Activated CD4-positive, alpha-beta T cell treated with anti-CD3 and anti-CD28 coated beads, Interleukin-2, amount 10 ng/mL, durations not matched to agents 24 days and 14 days (primary cell): ENCODE results near the gene CAPN11. TPM values are rescaled to one million over a fixed set of nuclear protein-coding genes. Genes with fewer than 3 reads are reported as not detected.

ENCODE experiments used
- DNase-seq: peaks from one replicate; pipeline ENCODE4 v3.0.0; 2022
- H3K27ac Mint-ChIP-seq: one replicate; pipeline ENCODE4 v1.8.0; 2022; ENCODE audit warnings: mild to moderate bottlenecking, mixed read lengths
- H3K27me3 Mint-ChIP-seq: one replicate; pipeline ENCODE4 v1.8.0; 2022; ENCODE audit warnings: mixed read lengths
- H3K36me3 Mint-ChIP-seq: one replicate; pipeline ENCODE4 v1.8.0; 2022; ENCODE audit warnings: low read depth, mild to moderate bottlenecking, mixed read lengths
- H3K4me1 Mint-ChIP-seq: one replicate; pipeline ENCODE4 v1.8.0; 2021; ENCODE audit warnings: mixed read lengths
- H3K4me3 Mint-ChIP-seq: one replicate; pipeline ENCODE4 v1.8.0; 2022; ENCODE audit warnings: mild to moderate bottlenecking, moderate library complexity, mixed read lengths
- H3K9me3 Mint-ChIP-seq: one replicate; pipeline ENCODE4 v1.8.0; 2021; ENCODE audit warnings: mixed read lengths
- intact Hi-C: fragments of 100-400 bp; cut with micrococcal nuclease; formaldehyde crosslinking; loops from one replicate; pipeline ENCODE4 v1.15.1; 2023
- total RNA-seq: library from RNA; stranded (reverse); gene quantifications from 2 replicates; pipeline ENCODE4 v1.2.3, GENCODE V29; 2022

Gene CAPN11
- 0.28 TPM in 1 of 2 replicates, not detected in the other for total RNA-seq

GRCh38 chr6:44158770-44159228 is at the start of gene CAPN11:
TSS of gene CAPN11 (plus strand) at chr6:44158820. CDS start at chr6:44158849, 29 bp downstream.
- Mint-ChIP-seq H3K27ac (no peak within 1 kb of the TSS), H3K27me3 (peaks cover 6% of the 10 kb centered on the region)

GRCh38 chr6:44109212-44109611 is 49.4 kb upstream of the CAPN11 start:
- no peaks in the 10 kb centered on the region for H3K27me3 Mint-ChIP-seq
- H3K9me3 Mint-ChIP-seq: no peaks in the 10 kb centered on the region
- H3K4me3 Mint-ChIP-seq: no peak overlapping the region
- peaks cover 11% of the 10 kb centered on the region for H3K4me1 Mint-ChIP-seq
- H3K36me3 Mint-ChIP-seq: peaks cover 55% of the 10 kb centered on the region
- H3K27ac Mint-ChIP-seq: no peak overlapping the region
- intact Hi-C loops: no loop called here
- no peak for DNase-seq

More at GRCh38 chr6:44158770-44159228, at the start of gene CAPN11:
- DNase-seq: no peak
- no peak within 1 kb of the TSS for H3K4me3 Mint-ChIP-seq
- H3K9me3 Mint-ChIP-seq: no peaks in the 10 kb centered on the region
- intact Hi-C loops: no loop called here
- H3K4me1 Mint-ChIP-seq: peaks cover 6% of the 10 kb centered on the region
- no peaks in the 10 kb centered on the region for H3K36me3 Mint-ChIP-seq

- Mint-ChIP-seq H3K27me3 (no peaks in the 10 kb centered on the region), H3K27ac (peak overlapping the region; percentile 71), H3K36me3 (peaks cover 49% of the 10 kb centered on the region), H3K4me3 (no peak overlapping the region), H3K4me1 (peaks cover 11% of the 10 kb centered on the region), H3K9me3 (no peaks in the 10 kb centered on the region)
- intact Hi-C loops: no loop called here
- DNase-seq: no peak
Observed at GRCh38 chr6:44110005-44110676, 48.5 kb upstream of the CAPN11 start.

GRCh38 chr6:44110966-44111365 is 47.7 kb upstream of the CAPN11 start:
- Mint-ChIP-seq H3K36me3 (peaks cover 52% of the 10 kb centered on the region), H3K27ac (no peak overlapping the region), H3K4me3 (no peak overlapping the region), H3K4me1 (peaks cover 16% of the 10 kb centered on the region), H3K27me3 (no peaks in the 10 kb centered on the region), H3K9me3 (no peaks in the 10 kb centered on the region)
- intact Hi-C loops: no loop called here
- no peak for DNase-seq

GRCh38 chr6:44111434-44112417 is 46.9 kb upstream of the CAPN11 start:
- H3K9me3 Mint-ChIP-seq: no peaks in the 10 kb centered on the region
- no peak for DNase-seq
- H3K27me3 Mint-ChIP-seq: no peaks in the 10 kb centered on the region
- intact Hi-C loops: no loop called here
- H3K27ac Mint-ChIP-seq: no peak overlapping the region
- H3K4me1 Mint-ChIP-seq: peaks cover 22% of the 10 kb centered on the region
- H3K4me3 Mint-ChIP-seq: no peak overlapping the region
- H3K36me3 Mint-ChIP-seq: peaks cover 54% of the 10 kb centered on the region

- no peak overlapping the region for H3K27ac Mint-ChIP-seq
- no peaks in the 10 kb centered on the region for H3K27me3 Mint-ChIP-seq
- peaks cover 31% of the 10 kb centered on the region for H3K4me1 Mint-ChIP-seq
- H3K4me3 Mint-ChIP-seq: no peak overlapping the region
- H3K36me3 Mint-ChIP-seq: peaks cover 56% of the 10 kb centered on the region
- no peak for DNase-seq
- H3K9me3 Mint-ChIP-seq: no peaks in the 10 kb centered on the region
- intact Hi-C loops: no loop called here
Observed at GRCh38 chr6:44113414-44113813, 45.2 kb upstream of the CAPN11 start.

- Mint-ChIP-seq H3K27ac (peak overlapping the region; percentile 23), H3K4me1 (peaks cover 44% of the 10 kb centered on the region), H3K9me3 (no peaks in the 10 kb centered on the region), H3K27me3 (no peaks in the 10 kb centered on the region), H3K36me3 (peaks cover 48% of the 10 kb centered on the region), H3K4me3 (no peak overlapping the region)
- intact Hi-C loops: no loop called here
- no peak for DNase-seq
Observed at GRCh38 chr6:44115866-44116265, 42.8 kb upstream of the CAPN11 start.

- Mint-ChIP-seq H3K4me1 (peaks cover 43% of the 10 kb centered on the region), H3K27me3 (no peaks in the 10 kb centered on the region), H3K9me3 (no peaks in the 10 kb centered on the region), H3K27ac (peak overlapping the region; percentile 64), H3K4me3 (no peak overlapping the region), H3K36me3 (peaks cover 42% of the 10 kb centered on the region)
- intact Hi-C loops: no loop called here
- DNase-seq: no peak
Observed at GRCh38 chr6:44116641-44117382, 41.8 kb upstream of the CAPN11 start.

GRCh38 chr6:44117397-44118128 is 41.1 kb upstream of the CAPN11 start:
- no peaks in the 10 kb centered on the region for H3K9me3 Mint-ChIP-seq
- H3K27me3 Mint-ChIP-seq: no peaks in the 10 kb centered on the region
- intact Hi-C loops: no loop called here
- peaks cover 36% of the 10 kb centered on the region for H3K36me3 Mint-ChIP-seq
- H3K4me3 Mint-ChIP-seq: no peak overlapping the region
- H3K4me1 Mint-ChIP-seq: peaks cover 44% of the 10 kb centered on the region
- DNase-seq: no peak
- peak overlapping the region; percentile 11 for H3K27ac Mint-ChIP-seq

GRCh38 chr6:44119704-44120262 is 38.8 kb upstream of the CAPN11 start:
- Mint-ChIP-seq H3K27me3 (no peaks in the 10 kb centered on the region), H3K27ac (peak overlapping the region; percentile 27), H3K36me3 (peaks cover 45% of the 10 kb centered on the region), H3K4me1 (peaks cover 66% of the 10 kb centered on the region), H3K4me3 (no peak overlapping the region), H3K9me3 (no peaks in the 10 kb centered on the region)
- intact Hi-C loops: no loop called here
- no peak for DNase-seq

- H3K4me3 Mint-ChIP-seq: no peak overlapping the region
- H3K27me3 Mint-ChIP-seq: no peaks in the 10 kb centered on the region
- intact Hi-C loops: no loop called here
- no peak overlapping the region for H3K27ac Mint-ChIP-seq
- H3K9me3 Mint-ChIP-seq: no peaks in the 10 kb centered on the region
- DNase-seq: no peak
- H3K4me1 Mint-ChIP-seq: peaks cover 67% of the 10 kb centered on the region
- H3K36me3 Mint-ChIP-seq: peaks cover 41% of the 10 kb centered on the region
Observed at GRCh38 chr6:44120692-44121443, 37.8 kb upstream of the CAPN11 start.

GRCh38 chr6:44122801-44123200 is 35.8 kb upstream of the CAPN11 start:
- no peaks in the 10 kb centered on the region for H3K27me3 Mint-ChIP-seq
- peak overlapping the region; percentile 65 for H3K27ac Mint-ChIP-seq
- H3K4me1 Mint-ChIP-seq: peaks cover 63% of the 10 kb centered on the region
- peaks cover 42% of the 10 kb centered on the region for H3K36me3 Mint-ChIP-seq
- peak overlapping the region; percentile 52 for H3K4me3 Mint-ChIP-seq
- H3K9me3 Mint-ChIP-seq: no peaks in the 10 kb centered on the region
- intact Hi-C loops: no loop called here
- DNase-seq: peak; percentile 77
